Muscle layer of colon (tissue), 2 donors: ENCODE data around the gene LEPROT.
"Not testable (repeated sequence)": the region's sequence is repeated elsewhere in the genome, so short reads cannot be mapped to it uniquely, and the experiment has no call there.

Experiments
- H3K27ac ChIP-seq: one replicate; pipeline ENCODE4 v1.7.0; 2013; ENCODE audit warnings: low read depth, mild to moderate bottlenecking, low read length, moderate library complexity
- H3K27me3 ChIP-seq, 2 donors: one replicate each; pipeline ENCODE4 v1.7.0; 2013; ENCODE audit warnings: low read length in 2 of 2, mild to moderate bottlenecking in 2 of 2; ENCODE audit not compliant: insufficient read depth in 2 of 2, control insufficient read depth in 1 of 2
- H3K36me3 ChIP-seq: one replicate; pipeline ENCODE4 v1.7.0; 2013; ENCODE audit warnings: mild to moderate bottlenecking, low read length; ENCODE audit not compliant: insufficient read depth
- H3K4me1 ChIP-seq: one replicate; pipeline ENCODE4 v1.7.0; 2013; ENCODE audit warnings: mild to moderate bottlenecking, low read length; ENCODE audit not compliant: insufficient read depth
- H3K4me3 ChIP-seq, 2 donors: one replicate each; pipeline ENCODE4 v1.7.0; 2013; ENCODE audit warnings: low read length in 2 of 2, low read depth in 1 of 2, mild to moderate bottlenecking in 1 of 2, moderate library complexity in 1 of 2
- H3K9ac ChIP-seq: one replicate; pipeline ENCODE4 v1.7.0; 2013; ENCODE audit warnings: low read length
- H3K9me3 ChIP-seq: one replicate; pipeline ENCODE4 v1.7.0; 2013; ENCODE audit warnings: mild to moderate bottlenecking, low read length
- donor health status: abdominal sarcoma.
- donor health status: Adenocarcinoma of cecum.

LEPROT gene

GRCh38 chr1:65443647-65444046 lies 23.2 kb downstream of the LEPROT start:
- Histone ChIP-seq H3K4me3 (no peak overlapping the region), H3K27me3 (no peaks in the 10 kb centered on the region), H3K4me1 (no peaks in the 10 kb centered on the region), H3K9ac (no peak overlapping the region), H3K9me3 (no peaks in the 10 kb centered on the region), H3K27ac (no peak overlapping the region), H3K36me3 (no peaks in the 10 kb centered on the region)

GRCh38 chr1:65444128-65444640 lies 23.7 kb downstream of the LEPROT start:
- no peak overlapping the region for H3K9ac ChIP-seq
- no peaks in the 10 kb centered on the region for H3K9me3 ChIP-seq
- H3K27ac ChIP-seq = no peak overlapping the region
- no peak overlapping the region for H3K4me3 ChIP-seq
- H3K4me1 ChIP-seq = no peaks in the 10 kb centered on the region
- H3K36me3 ChIP-seq = no peaks in the 10 kb centered on the region
- no peaks in the 10 kb centered on the region for H3K27me3 ChIP-seq

GRCh38 chr1:65445837-65446236 lies 25.4 kb downstream of the LEPROT start:
- Histone ChIP-seq H3K27me3 (no peaks in the 10 kb centered on the region), H3K9ac (no peak overlapping the region), H3K36me3 (no peaks in the 10 kb centered on the region), H3K4me3 (no peak overlapping the region), H3K4me1 (no peaks in the 10 kb centered on the region), H3K27ac (no peak overlapping the region), H3K9me3 (no peaks in the 10 kb centered on the region)

GRCh38 chr1:65449214-65449823 lies 28.9 kb downstream of the LEPROT start:
- no peaks in the 10 kb centered on the region for H3K9me3 ChIP-seq
- H3K36me3 ChIP-seq = no peaks in the 10 kb centered on the region
- H3K9ac ChIP-seq = no peak overlapping the region
- no peak overlapping the region for H3K27ac ChIP-seq
- no peaks in the 10 kb centered on the region for H3K4me1 ChIP-seq
- H3K4me3 ChIP-seq = no peak overlapping the region
- no peaks in the 10 kb centered on the region for H3K27me3 ChIP-seq

DNA sequence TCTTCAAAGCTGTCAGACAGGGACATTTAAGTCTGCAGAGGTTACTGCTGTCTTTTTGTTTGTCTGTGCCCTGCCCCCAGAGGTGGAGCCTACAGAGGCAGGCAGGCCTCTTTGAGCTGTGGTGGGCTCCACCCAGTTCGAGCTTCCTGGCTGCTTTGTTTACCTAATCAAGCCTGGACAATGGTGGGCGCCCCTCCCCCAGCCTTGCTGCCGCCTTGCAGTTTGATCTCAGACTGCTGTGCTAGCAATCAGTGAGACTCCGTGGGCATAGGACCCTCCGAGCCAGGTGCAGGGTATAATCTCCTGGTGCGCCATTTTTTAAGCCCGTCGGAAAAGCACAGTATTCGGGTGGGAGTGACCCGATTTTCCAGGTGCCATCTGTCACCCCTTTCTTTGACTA lies 35.2 kb downstream of the LEPROT start:
- H3K4me3 ChIP-seq, H3K4me1 ChIP-seq, H3K9me3 ChIP-seq, H3K9ac ChIP-seq, H3K27ac ChIP-seq, H3K27me3 ChIP-seq, H3K36me3 ChIP-seq: not testable (repeated sequence)

- no peaks in the 10 kb centered on the region for H3K4me1 ChIP-seq
- H3K9ac ChIP-seq = no peak overlapping the region
- no peak overlapping the region for H3K27ac ChIP-seq
- H3K36me3 ChIP-seq = no peaks in the 10 kb centered on the region
- H3K9me3 ChIP-seq = no peaks in the 10 kb centered on the region
- no peak overlapping the region for H3K4me3 ChIP-seq
- no peaks in the 10 kb centered on the region for H3K27me3 ChIP-seq
These were observed 36.0 kb downstream of the LEPROT start for GRCh38 chr1:65456481-65456880.

GRCh38 chr1:65457868-65458267 lies 37.4 kb downstream of the LEPROT start:
- Histone ChIP-seq H3K4me3 (no peak overlapping the region), H3K4me1 (no peaks in the 10 kb centered on the region), H3K36me3 (no peaks in the 10 kb centered on the region)

DNA sequence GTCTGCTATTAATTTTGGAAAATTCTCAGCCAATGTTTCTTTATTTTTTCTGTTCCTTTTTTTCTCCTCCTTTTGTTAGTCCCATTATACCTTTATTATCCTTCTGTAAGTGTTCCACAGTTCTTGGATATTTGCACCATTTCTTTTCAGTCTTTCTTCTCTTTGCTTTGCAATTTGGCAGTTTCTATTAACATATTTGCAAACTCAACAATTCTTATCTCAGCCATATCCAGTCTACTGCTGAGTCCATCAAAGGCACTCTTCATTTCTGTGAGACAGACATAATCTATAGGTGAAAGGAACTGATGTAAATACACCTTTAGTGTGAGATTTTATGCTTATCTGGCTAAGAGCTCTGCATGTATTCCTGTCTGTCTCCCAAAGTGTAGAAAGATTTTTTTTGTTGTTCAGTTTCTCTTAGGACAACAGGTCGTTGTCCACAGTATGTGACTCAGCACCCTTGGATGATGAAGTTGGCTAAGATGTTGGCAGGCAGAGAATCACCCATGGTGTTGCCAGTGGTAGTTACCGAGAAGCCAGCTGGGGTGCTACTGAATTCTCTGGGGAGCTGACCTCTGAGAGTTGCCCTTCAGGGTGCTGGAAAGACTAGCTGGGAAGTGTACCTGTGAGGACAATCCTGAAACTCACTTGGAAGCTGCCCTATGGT lies 38.4 kb downstream of the LEPROT start:
- H3K27ac ChIP-seq = no peak overlapping the region
- H3K4me3 ChIP-seq = no peak overlapping the region
- no peak overlapping the region for H3K9ac ChIP-seq
- H3K27me3 ChIP-seq = no peaks in the 10 kb centered on the region
- H3K4me1 ChIP-seq = no peaks in the 10 kb centered on the region
- no peaks in the 10 kb centered on the region for H3K36me3 ChIP-seq
- no peaks in the 10 kb centered on the region for H3K9me3 ChIP-seq

More at GRCh38 chr1:65457868-65458267, 37.4 kb downstream of the LEPROT start:
- H3K27ac ChIP-seq = no peak overlapping the region
- H3K9ac ChIP-seq = no peak overlapping the region
- no peaks in the 10 kb centered on the region for H3K9me3 ChIP-seq
- H3K27me3 ChIP-seq = no peaks in the 10 kb centered on the region

DNA sequence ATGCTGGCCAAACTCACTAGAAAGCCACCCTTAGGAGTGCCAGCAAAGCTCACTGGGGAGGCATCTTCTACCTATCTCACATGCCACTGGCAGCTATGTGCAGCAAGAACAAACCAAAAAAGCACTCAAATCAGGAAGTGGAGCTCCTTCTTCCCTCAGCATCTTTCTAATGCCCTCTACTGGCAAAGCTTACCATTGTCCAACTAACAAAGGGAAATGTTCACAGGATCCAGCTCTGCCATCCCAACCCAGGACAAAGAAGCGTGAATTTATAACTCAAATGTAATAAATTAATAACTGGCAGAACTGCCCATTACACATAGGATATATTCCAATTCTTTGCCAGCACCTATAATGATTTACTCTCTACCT lies 38.9 kb downstream of the LEPROT start:
- H3K27me3 ChIP-seq = no peaks in the 10 kb centered on the region
- no peak overlapping the region for H3K27ac ChIP-seq
- H3K4me1 ChIP-seq = no peaks in the 10 kb centered on the region
- no peak overlapping the region for H3K9ac ChIP-seq
- H3K36me3 ChIP-seq = no peaks in the 10 kb centered on the region
- H3K4me3 ChIP-seq = no peak overlapping the region
- no peaks in the 10 kb centered on the region for H3K9me3 ChIP-seq

- H3K9ac ChIP-seq, H3K9me3 ChIP-seq: not testable (repeated sequence)
These were observed 45.4 kb downstream of the LEPROT start for GRCh38 chr1:65465837-65466236.

DNA sequence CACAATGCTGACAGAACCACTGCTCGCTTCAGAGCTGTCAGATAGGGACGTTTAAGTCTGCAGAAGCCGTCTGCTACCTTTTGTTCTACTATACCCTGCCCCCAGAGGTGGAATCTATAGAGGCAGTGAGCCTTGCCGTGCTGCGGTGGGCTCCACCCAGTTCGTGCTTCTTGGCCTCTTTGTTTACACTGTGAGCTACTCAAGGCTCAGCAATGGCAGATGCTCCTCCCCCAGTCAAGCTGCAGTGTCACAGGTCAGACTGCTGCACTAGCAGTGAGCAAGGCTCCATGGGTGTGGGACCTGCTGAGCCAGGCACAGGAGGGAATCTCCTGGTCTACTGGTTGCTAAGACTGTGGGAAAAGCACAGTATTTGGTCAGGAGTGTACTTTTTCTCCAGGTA lies 47.1 kb downstream of the LEPROT start:
- Histone ChIP-seq H3K36me3 (no peaks in the 10 kb centered on the region), H3K4me3 (no peak overlapping the region), H3K27ac (no peak overlapping the region), H3K27me3 (no peaks in the 10 kb centered on the region), H3K9ac (no peak overlapping the region), H3K9me3 (no peaks in the 10 kb centered on the region), H3K4me1 (peaks cover 14% of the 10 kb centered on the region)

More at GRCh38 chr1:65465837-65466236, 45.4 kb downstream of the LEPROT start:
- not testable (repeated sequence) for H3K4me3 ChIP-seq, H3K36me3 ChIP-seq, H3K27me3 ChIP-seq, H3K27ac ChIP-seq, H3K4me1 ChIP-seq
